HepG2 (cell line): Measurements from ENCODE around the gene MISFA. TPM values are rescaled to one million over a fixed set of nuclear protein-coding genes. Genes with fewer than 3 reads are reported as not detected.

ENCODE experiments used
- GPBP1L1 ChIP-seq: sonication (generic); formaldehyde crosslinking; IDR thresholded peaks from 2 replicates; pipeline ENCODE4 v1.5.0; 2020; ENCODE audit warnings: mild to moderate bottlenecking, missing genetic modification reagents
- KDM3A ChIP-seq: IDR thresholded peaks from 2 replicates; pipeline ENCODE4 v1.6.1; 2018; ENCODE audit warnings: low read depth, missing compliant biosample characterization
- MAFG ChIP-seq: sonication (generic); formaldehyde crosslinking; IDR thresholded peaks from 2 replicates; pipeline ENCODE4 v1.5.1; 2020; ENCODE audit warnings: mild to moderate bottlenecking, missing genetic modification reagents
- MYNN ChIP-seq: sonication (generic); formaldehyde crosslinking; IDR thresholded peaks from 2 replicates; pipeline ENCODE4 v1.4.0; 2020; ENCODE audit warnings: mild to moderate bottlenecking, low read depth, missing genetic modification reagents
- RFXAP ChIP-seq: sonication (generic); formaldehyde crosslinking; IDR thresholded peaks from 2 replicates; pipeline ENCODE4 v1.4.0; 2020; ENCODE audit warnings: missing genetic modification reagents, borderline replicate concordance
- TP53 ChIP-seq: sonication (generic); formaldehyde crosslinking; conservative IDR thresholded peaks from 2 replicates; pipeline ENCODE4 v1.4.0; 2020; ENCODE audit warnings: missing genetic modification reagents
- ZBTB7B ChIP-seq: sonication (generic); formaldehyde crosslinking; IDR thresholded peaks from 2 replicates; pipeline ENCODE4 v1.4.0; 2020; ENCODE audit warnings: missing genetic modification reagents
- ZFP37 ChIP-seq: sonication (generic); formaldehyde crosslinking; IDR thresholded peaks from 2 replicates; pipeline ENCODE4 v1.4.0; 2020; ENCODE audit warnings: missing genetic modification reagents, borderline replicate concordance
- ZHX2 ChIP-seq, 2 experiments: sonication (generic) in 1 of 2; formaldehyde crosslinking in 1 of 2; IDR thresholded peaks; 2 replicates each; pipeline versions ENCODE4 v1.6.1 to v1.9.0; 2014 to 2022; ENCODE audit warnings: antibody characterized with exemption in 1 of 2, borderline replicate concordance in 1 of 2, inconsistent platforms in 1 of 2, low read depth in 1 of 2, missing genetic modification reagents in 1 of 2
- ZNF484 ChIP-seq: sonication (generic); formaldehyde crosslinking; IDR thresholded peaks from 2 replicates; pipeline ENCODE4 v1.5.1; 2020; ENCODE audit warnings: mild to moderate bottlenecking, low read depth, missing genetic modification reagents, borderline replicate concordance
- ZNF547 ChIP-seq: sonication (generic); formaldehyde crosslinking; IDR thresholded peaks from 2 replicates; pipeline ENCODE4 v1.5.1; 2020; ENCODE audit warnings: mild to moderate bottlenecking, missing genetic modification reagents
- ZNF572 ChIP-seq: sonication (generic); formaldehyde crosslinking; IDR thresholded peaks from 2 replicates; pipeline ENCODE4 v1.5.1; 2020; ENCODE audit warnings: mild to moderate bottlenecking, missing genetic modification reagents
- ZNF737 ChIP-seq: sonication (generic); formaldehyde crosslinking; IDR thresholded peaks from 2 replicates; pipeline ENCODE4 v1.5.0; 2020; ENCODE audit warnings: missing genetic modification reagents, mild to moderate bottlenecking, borderline replicate concordance
- polyA plus RNA-seq, 8 experiments: library from polyadenylated mRNA; depleted of rRNA in 3 of 8; stranded (reverse) in 7 of 8; unstranded in 1 of 8; fragments of >200 nt; fragmentation: Illumina TruSeq in 4 of 8; extraction: Trizol in 4 of 8; gene quantifications; 2 replicates each; pipeline versions ENCODE4 v1.2.1 to v1.2.3, GENCODE V29; 2011 to 2016; ENCODE audit warnings: low read depth in 4 of 8, missing spikeins in 1 of 8, mixed read lengths in 1 of 8; ENCODE audit not compliant: insufficient read depth in 1 of 8
- total RNA-seq, 5 experiments: library from RNA; depleted of rRNA; stranded (reverse); fragments of >200 nt; fragmentation: Illumina TruSeq; extraction: Trizol; gene quantifications; 2 replicates each; pipeline ENCODE4 v1.2.3, GENCODE V29; 2016; ENCODE audit warnings: low read depth in 1 of 5
- TF ChIP-seq, protein P1 (sequence below): sonication (generic); formaldehyde crosslinking; IDR thresholded peaks from 2 replicates; pipeline ENCODE4 v1.5.1; 2020; ENCODE audit warnings: mild to moderate bottlenecking, missing genetic modification reagents, moderate library complexity

MISFA gene
- total and polyA plus RNA-seq, 2 of the 13 experiments (the other 11 are each of a cell fraction or from before 2014, with no cell fraction given): 1.4 to 5.4 TPM

- TF ChIP-seq, protein P1, sequence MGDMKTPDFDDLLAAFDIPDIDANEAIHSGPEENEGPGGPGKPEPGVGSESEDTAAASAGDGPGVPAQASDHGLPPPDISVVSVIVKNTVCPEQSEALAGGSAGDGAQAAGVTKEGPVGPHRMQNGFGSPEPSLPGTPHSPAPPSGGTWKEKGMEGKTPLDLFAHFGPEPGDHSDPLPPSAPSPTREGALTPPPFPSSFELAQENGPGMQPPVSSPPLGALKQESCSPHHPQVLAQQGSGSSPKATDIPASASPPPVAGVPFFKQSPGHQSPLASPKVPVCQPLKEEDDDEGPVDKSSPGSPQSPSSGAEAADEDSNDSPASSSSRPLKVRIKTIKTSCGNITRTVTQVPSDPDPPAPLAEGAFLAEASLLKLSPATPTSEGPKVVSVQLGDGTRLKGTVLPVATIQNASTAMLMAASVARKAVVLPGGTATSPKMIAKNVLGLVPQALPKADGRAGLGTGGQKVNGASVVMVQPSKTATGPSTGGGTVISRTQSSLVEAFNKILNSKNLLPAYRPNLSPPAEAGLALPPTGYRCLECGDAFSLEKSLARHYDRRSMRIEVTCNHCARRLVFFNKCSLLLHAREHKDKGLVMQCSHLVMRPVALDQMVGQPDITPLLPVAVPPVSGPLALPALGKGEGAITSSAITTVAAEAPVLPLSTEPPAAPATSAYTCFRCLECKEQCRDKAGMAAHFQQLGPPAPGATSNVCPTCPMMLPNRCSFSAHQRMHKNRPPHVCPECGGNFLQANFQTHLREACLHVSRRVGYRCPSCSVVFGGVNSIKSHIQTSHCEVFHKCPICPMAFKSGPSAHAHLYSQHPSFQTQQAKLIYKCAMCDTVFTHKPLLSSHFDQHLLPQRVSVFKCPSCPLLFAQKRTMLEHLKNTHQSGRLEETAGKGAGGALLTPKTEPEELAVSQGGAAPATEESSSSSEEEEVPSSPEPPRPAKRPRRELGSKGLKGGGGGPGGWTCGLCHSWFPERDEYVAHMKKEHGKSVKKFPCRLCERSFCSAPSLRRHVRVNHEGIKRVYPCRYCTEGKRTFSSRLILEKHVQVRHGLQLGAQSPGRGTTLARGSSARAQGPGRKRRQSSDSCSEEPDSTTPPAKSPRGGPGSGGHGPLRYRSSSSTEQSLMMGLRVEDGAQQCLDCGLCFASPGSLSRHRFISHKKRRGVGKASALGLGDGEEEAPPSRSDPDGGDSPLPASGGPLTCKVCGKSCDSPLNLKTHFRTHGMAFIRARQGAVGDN (CRISPR knock-in tag): peak; percentile 95
- peak; percentile 80 for TF ChIP-seq ZBTB7B (CRISPR knock-in tag)
- TF ChIP-seq ZNF572 (CRISPR knock-in tag): no peak
- 0 out of 2 replicates have a peak, but pooled peaks have one; percentile 32 for TF ChIP-seq MAFG (CRISPR knock-in tag)
- TF ChIP-seq ZFP37 (CRISPR knock-in tag): 0 out of 2 replicates have a peak, but pooled peaks have one; percentile 4
- no peak for TF ChIP-seq ZNF484 (CRISPR knock-in tag)
- TF ChIP-seq GPBP1L1 (CRISPR knock-in tag): no peak
- TF ChIP-seq TP53 (CRISPR knock-in tag): no peak
- TF ChIP-seq ZNF547: peak; percentile 64; the same call in 1 of the 2 replicates
- no peak for TF ChIP-seq RFXAP (CRISPR knock-in tag)
- TF ChIP-seq ZHX2 (IDR thresholded peaks at IDR 0.05; ENCODE audit: low read depth): peak; percentile 100
- TF ChIP-seq ZHX2 (CRISPR knock-in tag; IDR thresholded peaks at IDR 0.05; ENCODE audit: borderline replicate concordance): no peak
- TF ChIP-seq ZNF737: no peak
- no peak for TF ChIP-seq KDM3A (CRISPR knock-in tag)
- TF ChIP-seq MYNN (CRISPR knock-in tag): no peak
These were observed 34.8 kb downstream of the MISFA start, which contains the start of gene SPTY2D1 (continued) for GRCh38 chr11:18634140-18635032.
